Liver (tissue), 9 donors: ENCODE results near the gene NSUN2. TPM values are rescaled to one million over a fixed set of nuclear protein-coding genes. Genes with fewer than 3 reads are reported as not detected.

Experiments
- DNase-seq: peaks from one replicate; pipeline ENCODE4 v3.0.0-alpha.2; 2017; ENCODE audit warnings: low spot score
- H3K27ac ChIP-seq, 2 donors: one replicate each; pipeline ENCODE4 v1.7.0; 2013; ENCODE audit warnings: inconsistent platforms in 2 of 2, low read length in 2 of 2, control low read depth in 1 of 2, low read depth in 1 of 2, mild to moderate bottlenecking in 1 of 2
- H3K27me3 ChIP-seq, 4 donors: one replicate each; pipeline versions ENCODE4 v1.6.1 to v1.7.0; 2013; ENCODE audit warnings: low read length in 3 of 4, inconsistent platforms in 1 of 4, mild to moderate bottlenecking in 1 of 4, moderate library complexity in 1 of 4; ENCODE audit not compliant: control insufficient read depth in 4 of 4, insufficient read depth in 4 of 4
- H3K36me3 ChIP-seq, 4 donors: one replicate each; pipeline versions ENCODE4 v1.6.1 to v1.7.0; 2013; ENCODE audit warnings: low read length in 3 of 4, mild to moderate bottlenecking in 3 of 4, low read depth in 1 of 4, moderate library complexity in 1 of 4; ENCODE audit not compliant: control insufficient read depth in 4 of 4, insufficient read depth in 3 of 4
- H3K4me1 ChIP-seq, 4 donors: one replicate each; pipeline versions ENCODE4 v1.6.1 to v1.7.0; 2013; ENCODE audit warnings: low read length in 3 of 4, mild to moderate bottlenecking in 3 of 4, moderate library complexity in 1 of 4; ENCODE audit not compliant: control insufficient read depth in 4 of 4, insufficient read depth in 4 of 4
- H3K4me3 ChIP-seq, 3 donors: one replicate each; pipeline versions ENCODE4 v1.6.1 to v1.7.0; 2013; ENCODE audit warnings: low read length in 3 of 3, control low read depth in 1 of 3, low read depth in 1 of 3, mild to moderate bottlenecking in 1 of 3
- H3K9ac ChIP-seq, 2 donors: one replicate each; pipeline ENCODE4 v1.7.0; 2013; ENCODE audit warnings: low read length in 2 of 2, mild to moderate bottlenecking in 2 of 2, moderate library complexity in 2 of 2, control low read depth in 1 of 2, low read depth in 1 of 2
- H3K9me3 ChIP-seq, 4 donors: one replicate each; pipeline versions ENCODE4 v1.6.1 to v1.7.0; 2013; ENCODE audit warnings: low read length in 3 of 4; ENCODE audit not compliant: control insufficient read depth in 4 of 4
- ATF3 ChIP-seq: IDR thresholded peaks from 2 replicates; pipeline ENCODE4 v1.6.1; 2016; ENCODE audit warnings: antibody characterized with exemption
- CTCF ChIP-seq: fragments of 150-350 bp; IDR thresholded peaks from 2 replicates; pipeline ENCODE4 v1.5.1; 2017; ENCODE audit warnings: improper control_type of control experiment, low read depth, low read length; ENCODE audit not compliant: missing input control
- EGR1 ChIP-seq, 2 donors: IDR thresholded peaks; 2 replicates each; pipeline ENCODE4 v1.6.1; 2016 to 2018; ENCODE audit warnings: antibody characterized with exemption in 2 of 2, low read depth in 2 of 2
- FOXA1 ChIP-seq: IDR thresholded peaks from 2 replicates; pipeline ENCODE4 v1.6.1; 2016; ENCODE audit warnings: antibody characterized with exemption
- FOXA2 ChIP-seq: IDR thresholded peaks from 2 replicates; pipeline ENCODE4 v1.6.1; 2016; ENCODE audit warnings: antibody characterized with exemption
- GABPA ChIP-seq, 2 donors: IDR thresholded peaks in 1 of 2; conservative IDR thresholded peaks in 1 of 2; 2 replicates each; pipeline ENCODE4 v1.6.1; 2016; ENCODE audit warnings: antibody characterized with exemption in 2 of 2, mild to moderate bottlenecking in 1 of 2, moderate library complexity in 1 of 2
- HNF4A ChIP-seq, 2 donors: conservative IDR thresholded peaks; 2 replicates each; pipeline ENCODE4 v1.6.1; 2016; ENCODE audit warnings: antibody characterized with exemption in 2 of 2, mild to moderate bottlenecking in 2 of 2
- HNF4G ChIP-seq: IDR thresholded peaks from 2 replicates; pipeline ENCODE4 v1.6.1; 2016; ENCODE audit warnings: antibody characterized with exemption
- JUND ChIP-seq, 2 donors: IDR thresholded peaks; 2 replicates each; pipeline ENCODE4 v1.6.1; 2016; ENCODE audit warnings: antibody characterized with exemption in 2 of 2
- MAX ChIP-seq: IDR thresholded peaks from 2 replicates; pipeline ENCODE4 v1.6.1; 2016; ENCODE audit warnings: antibody characterized with exemption
- NR2F2 ChIP-seq: IDR thresholded peaks from 2 replicates; pipeline ENCODE4 v1.6.1; 2016; ENCODE audit warnings: antibody characterized with exemption
- RAD21 ChIP-seq, 2 donors: IDR thresholded peaks; 2 replicates each; pipeline ENCODE4 v1.6.1; 2016; ENCODE audit warnings: antibody characterized with exemption in 2 of 2, mild to moderate bottlenecking in 2 of 2
- REST ChIP-seq: IDR thresholded peaks from 2 replicates; pipeline ENCODE4 v1.6.1; 2016; ENCODE audit warnings: antibody characterized with exemption, mild to moderate bottlenecking
- RXRA ChIP-seq, 2 donors: IDR thresholded peaks; 2 replicates each; pipeline ENCODE4 v1.6.1; 2017 to 2018; ENCODE audit warnings: antibody characterized with exemption in 2 of 2, mild to moderate bottlenecking in 1 of 2
- SP1 ChIP-seq: IDR thresholded peaks from 2 replicates; pipeline ENCODE4 v1.6.1; 2018; ENCODE audit warnings: antibody characterized with exemption, mild to moderate bottlenecking
- TAF1 ChIP-seq: conservative IDR thresholded peaks from 2 replicates; pipeline ENCODE4 v1.6.1; 2016; ENCODE audit warnings: antibody characterized with exemption, mild to moderate bottlenecking
- YY1 ChIP-seq: IDR thresholded peaks from 2 replicates; pipeline ENCODE4 v1.6.1; 2016; ENCODE audit warnings: antibody characterized with exemption, mild to moderate bottlenecking
- ZBTB33 ChIP-seq: IDR thresholded peaks from 2 replicates; pipeline ENCODE4 v1.6.1; 2016; ENCODE audit warnings: antibody characterized with exemption
- WGBS: extraction: QIAGEN DNeasy Blood & Tissue Kit; methylation state at CpG from one replicate; pipeline ENCODE4 v1.1.7; 2013; 5-methylcytosine and 5-hydroxymethylcytosine counted together
- polyA plus RNA-seq, 2 donors: library from polyadenylated mRNA; stranded (reverse) in 1 of 2; unstranded in 1 of 2; fragments of 200-250 nt in 1 of 2; fragments of >200 nt in 1 of 2; fragmentation: Nextera tagmentation in 1 of 2; extraction: Ambion mirVana in 1 of 2; gene quantifications; one replicate each; pipeline versions ENCODE4 v1.2.1 to v1.2.3, GENCODE V29; 2013 to 2015
- total RNA-seq, 2 donors: library from RNA; depleted of rRNA; stranded (reverse); fragments of >200 nt; gene quantifications; one replicate each; pipeline ENCODE4 v1.2.3, GENCODE V29; 2014
- donor health status: healthy.
- donor health status: healthy.
- donor health status: healthy.
- donor health status: healthy.
- donor health status: healthy.

NSUN2 gene
- total and polyA plus RNA-seq, 4 donors, result 26.9 to 52.2 (median 28.1) TPM

GRCh38 chr5:6615034-6615815 is 17.6 kb downstream of the NSUN2 start:
- Histone ChIP-seq H3K9ac (no peak overlapping the region), H3K36me3 (peaks cover 17 to 79% (median 67%) of the 10 kb centered on the region in 4 donors), H3K9me3 (no peaks in the 10 kb centered on the region), H3K27me3 (no peaks in the 10 kb centered on the region), H3K4me3 (no peak overlapping the region), H3K27ac (no peak overlapping the region), H3K4me1 (peaks cover 0 to 17% (median 5%) of the 10 kb centered on the region in 4 donors)
- no peak for DNase-seq
- TF ChIP-seq REST (no peak), EGR1 (IDR thresholded peaks at IDR 0.05; ENCODE audit: low read depth in 2 of 2) (no peak)
- 92% methylated on average over 8 of the region's 8 CpGs for WGBS

- Histone ChIP-seq H3K27me3 (no peaks in the 10 kb centered on the region), H3K27ac (peak overlapping the region in 1 of 2 donors; percentile 0), H3K4me1 (peaks cover 0 to 17% (median 5%) of the 10 kb centered on the region in 4 donors), H3K9ac (no peak overlapping the region), H3K36me3 (peaks cover 23 to 79% (median 64%) of the 10 kb centered on the region in 4 donors), H3K4me3 (no peak overlapping the region), H3K9me3 (no peaks in the 10 kb centered on the region)
- DNase-seq, result no peak
- WGBS, result 84% methylated on average over 20 of the region's 20 CpGs
- no peak for TF ChIP-seq FOXA2
- no peak for TF ChIP-seq MAX
- no peak for TF ChIP-seq FOXA1
- TF ChIP-seq CTCF, result no peak
- TF ChIP-seq EGR1 (IDR thresholded peaks at IDR 0.05; ENCODE audit: low read depth in 2 of 2), result no peak
- TF ChIP-seq RXRA (IDR thresholded peaks at IDR 0.05), result peak in 1 of 2 donors; percentile 66
- TF ChIP-seq YY1, result no peak
- no peak for TF ChIP-seq JUND (IDR thresholded peaks at IDR 0.05)
- TF ChIP-seq HNF4A (conservative IDR thresholded peaks at IDR 0.05), result peak in 1 of 2 donors; percentile 29
- TF ChIP-seq HNF4G, result no peak
- TF ChIP-seq RAD21 (IDR thresholded peaks at IDR 0.05), result peak in 1 of 2 donors; percentile 4
- no peak for TF ChIP-seq TAF1
- no peak for TF ChIP-seq NR2F2
- TF ChIP-seq ZBTB33, result no peak
- TF ChIP-seq SP1, result peak; percentile 59
- no peak for TF ChIP-seq GABPA (IDR thresholded peaks at IDR 0.05 in 1 of 2, conservative IDR thresholded peaks at IDR 0.05 in 1 of 2)
- no peak for TF ChIP-seq REST
- no peak for TF ChIP-seq ATF3
Measured at GRCh38 chr5:6611334-6612256, 21.2 kb downstream of the NSUN2 start.
